IMR-90 (cell line): ENCODE results near the gene HTN3.
"Not testable (repeated sequence)": the region's sequence is repeated elsewhere in the genome, so short reads cannot be mapped to it uniquely, and the experiment has no call there.

Experiments
- TF ChIP-seq, protein P1 (sequence below): conservative IDR thresholded peaks from 2 replicates; pipeline ENCODE4 v1.5.1; 2012; ENCODE audit warnings: mild to moderate bottlenecking, low read depth, low read length, improper control_type of control experiment
- TF ChIP-seq, protein P2 (sequence below): fragments of 150-350 bp; IDR thresholded peaks from 2 replicates; pipeline ENCODE4 v1.6.1; 2017; ENCODE audit warnings: mild to moderate bottlenecking, antibody characterized with exemption, low read length, low read depth

DNA sequence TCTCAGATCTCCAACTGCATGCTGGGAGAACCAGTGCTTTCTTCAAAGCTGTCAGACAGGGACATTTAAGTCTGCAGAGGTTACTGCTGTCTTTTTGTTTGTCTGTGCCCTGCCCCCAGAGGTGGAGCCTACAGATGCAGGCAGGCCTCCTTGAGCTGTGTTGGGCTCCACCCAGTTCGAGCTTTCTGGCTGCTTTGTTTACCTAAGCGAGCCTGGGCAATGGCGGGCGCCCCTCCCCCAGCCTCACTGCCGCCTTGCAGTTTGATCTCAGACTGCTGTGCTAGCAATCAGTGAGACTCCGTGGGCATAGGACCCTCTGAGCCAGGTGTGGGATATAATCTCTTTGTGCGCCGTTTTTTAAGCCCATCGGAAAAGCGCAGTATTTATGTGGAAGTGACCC, 9.3 kb upstream of the HTN3 start:
- TF ChIP-seq, protein P1, sequence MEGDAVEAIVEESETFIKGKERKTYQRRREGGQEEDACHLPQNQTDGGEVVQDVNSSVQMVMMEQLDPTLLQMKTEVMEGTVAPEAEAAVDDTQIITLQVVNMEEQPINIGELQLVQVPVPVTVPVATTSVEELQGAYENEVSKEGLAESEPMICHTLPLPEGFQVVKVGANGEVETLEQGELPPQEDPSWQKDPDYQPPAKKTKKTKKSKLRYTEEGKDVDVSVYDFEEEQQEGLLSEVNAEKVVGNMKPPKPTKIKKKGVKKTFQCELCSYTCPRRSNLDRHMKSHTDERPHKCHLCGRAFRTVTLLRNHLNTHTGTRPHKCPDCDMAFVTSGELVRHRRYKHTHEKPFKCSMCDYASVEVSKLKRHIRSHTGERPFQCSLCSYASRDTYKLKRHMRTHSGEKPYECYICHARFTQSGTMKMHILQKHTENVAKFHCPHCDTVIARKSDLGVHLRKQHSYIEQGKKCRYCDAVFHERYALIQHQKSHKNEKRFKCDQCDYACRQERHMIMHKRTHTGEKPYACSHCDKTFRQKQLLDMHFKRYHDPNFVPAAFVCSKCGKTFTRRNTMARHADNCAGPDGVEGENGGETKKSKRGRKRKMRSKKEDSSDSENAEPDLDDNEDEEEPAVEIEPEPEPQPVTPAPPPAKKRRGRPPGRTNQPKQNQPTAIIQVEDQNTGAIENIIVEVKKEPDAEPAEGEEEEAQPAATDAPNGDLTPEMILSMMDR = not testable (repeated sequence)
- TF ChIP-seq, protein P2, sequence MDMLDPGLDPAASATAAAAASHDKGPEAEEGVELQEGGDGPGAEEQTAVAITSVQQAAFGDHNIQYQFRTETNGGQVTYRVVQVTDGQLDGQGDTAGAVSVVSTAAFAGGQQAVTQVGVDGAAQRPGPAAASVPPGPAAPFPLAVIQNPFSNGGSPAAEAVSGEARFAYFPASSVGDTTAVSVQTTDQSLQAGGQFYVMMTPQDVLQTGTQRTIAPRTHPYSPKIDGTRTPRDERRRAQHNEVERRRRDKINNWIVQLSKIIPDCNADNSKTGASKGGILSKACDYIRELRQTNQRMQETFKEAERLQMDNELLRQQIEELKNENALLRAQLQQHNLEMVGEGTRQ = not testable (repeated sequence)
